HCT116 (cell line): ENCODE data around the gene PDIA2. TPM values are rescaled to one million over a fixed set of nuclear protein-coding genes. Genes with fewer than 3 reads are reported as not detected.

Experiments used
- ATAC-seq: fragments of 200-7000 bp; cut with Tn5 transposase; 2 replicates; pipeline ENCODE4 v1.9.1; 2020; ENCODE audit warnings: mild to moderate bottlenecking, moderate library complexity
- BruUV-seq: library from RNA; stranded (reverse); fragments of 400-500 nt; replicated peaks from 2 replicates; lab custom pipeline; 2021; lab: Mats Ljungman, UMichigan
- CTCF ChIA-PET: fragments of 300-600 bp; sonication (Branson Sonifier 250); formaldehyde crosslinking; loops from one replicate; lab custom pipeline; 2021; ENCODE audit warnings: antibody characterized with exemption; lab: Charles Lee
- POLR2A ChIA-PET: fragments of 300-600, 350-600 bp; sonication (Branson Sonifier 250); formaldehyde crosslinking; loops from one replicate; lab custom pipeline; 2021; ENCODE audit warnings: antibody characterized with exemption; lab: Charles Lee
- RAD21 ChIA-PET, 2 experiments: fragments of 300-600 bp; sonication (Branson Sonifier 250); formaldehyde crosslinking; loops; one replicate each; lab custom pipeline; 2023; ENCODE audit warnings: low total read pairs in 2 of 2; ENCODE audit not compliant: uncharacterized antibody in 2 of 2, unreplicated experiment in 2 of 2, low non-redundant PET in 1 of 2; lab: Charles Lee
- DNase-seq: peaks from one replicate; pipeline ENCODE4 v3.0.0-alpha.2; 2010; ENCODE audit warnings: low read depth, low spot score
- H2AFZ ChIP-seq: fragments of 200-600 bp; shearing (Covaris generic), sonication (generic); 2 replicates; pipeline ENCODE4 v1.6.1; 2017; ENCODE audit warnings: low read depth, mixed run types, mixed read lengths, antibody characterized with exemption, low read length; ENCODE audit not compliant: poor library complexity, severe bottlenecking
- H3K27ac ChIP-seq: 2 replicates; pipeline ENCODE4 v1.5.1; 2012; ENCODE audit warnings: low read depth, low read length
- H3K27me3 ChIP-seq: fragments of 200-600 bp; sonication (generic); 2 replicates; pipeline ENCODE4 v1.6.1; 2016; ENCODE audit warnings: mixed run types, low read length, mixed read lengths; ENCODE audit not compliant: insufficient read depth
- H3K36me3 ChIP-seq, 2 experiments: fragments of 200-500 bp in 1 of 2; fragments of 200-600 bp in 1 of 2; sonication (Bioruptor generic) in 1 of 2; sonication (generic) in 1 of 2; 2 replicates each; pipeline versions ENCODE4 v1.5.1 to v1.6.1; 2014 to 2016; ENCODE audit warnings: low read length in 2 of 2, inconsistent platforms in 1 of 2, mixed read lengths in 1 of 2, mixed run types in 1 of 2; ENCODE audit not compliant: insufficient read depth in 2 of 2, control insufficient read depth in 1 of 2
- H3K4me1 ChIP-seq, 2 experiments: fragments of 200-600 bp in 1 of 2; sonication (generic) in 1 of 2; 2 replicates each; pipeline versions ENCODE4 v1.5.1 to v1.6.1; 2012 to 2017; ENCODE audit warnings: low read length in 2 of 2, inconsistent platforms in 1 of 2, mild to moderate bottlenecking in 1 of 2, mixed read lengths in 1 of 2, mixed run types in 1 of 2, moderate library complexity in 1 of 2; ENCODE audit not compliant: insufficient read depth in 2 of 2, control insufficient read depth in 1 of 2
- H3K4me2 ChIP-seq: fragments of 200-600 bp; sonication (generic); 2 replicates; pipeline ENCODE4 v1.6.1; 2017; ENCODE audit warnings: mixed run types, low read length, mixed read lengths
- H3K4me3 ChIP-seq, 2 experiments: fragments of 200-600 bp in 1 of 2; sonication (generic) in 1 of 2; replicated peaks in 1 of 2; 2 replicates each; pipeline ENCODE4 v1.5.1; 2011 to 2016; ENCODE audit warnings: low read length in 2 of 2, control low read depth in 1 of 2, low read depth in 1 of 2, mild to moderate bottlenecking in 1 of 2, mixed read lengths in 1 of 2, mixed run types in 1 of 2
- H3K79me2 ChIP-seq: fragments of 200-600 bp; sonication (generic); 2 replicates; pipeline ENCODE4 v1.6.1; 2017; ENCODE audit warnings: mild to moderate bottlenecking, mixed run types, low read length, moderate library complexity, mixed read lengths; ENCODE audit not compliant: insufficient read depth
- H3K9ac ChIP-seq: fragments of 200-600 bp; sonication (generic); 2 replicates; pipeline ENCODE4 v1.6.1; 2016; ENCODE audit warnings: low read length, mixed read lengths
- H3K9me2 ChIP-seq: fragments of 200-600 bp; sonication (generic), shearing (Covaris generic); 2 replicates; pipeline ENCODE4 v1.6.1; 2017; ENCODE audit warnings: mixed run types, mild to moderate bottlenecking, moderate library complexity; ENCODE audit not compliant: insufficient read depth
- H3K9me3 ChIP-seq, 2 experiments: fragments of 200-500 bp in 1 of 2; fragments of 200-600 bp in 1 of 2; sonication (Bioruptor generic) in 1 of 2; sonication (generic) in 1 of 2; 2 replicates each; pipeline ENCODE4 v1.6.1; 2014 to 2017; ENCODE audit warnings: low read length in 2 of 2, mixed read lengths in 2 of 2, inconsistent platforms in 1 of 2, low read depth in 1 of 2, mild to moderate bottlenecking in 1 of 2, mixed run types in 1 of 2, moderate library complexity in 1 of 2; ENCODE audit not compliant: control insufficient read depth in 1 of 2, insufficient read depth in 1 of 2
- H4K20me1 ChIP-seq: fragments of 200-600 bp; sonication (generic), shearing (Covaris generic); 2 replicates; pipeline ENCODE4 v1.6.1; 2017; ENCODE audit warnings: mixed run types, mild to moderate bottlenecking, moderate library complexity; ENCODE audit not compliant: insufficient read depth
- CEBPB ChIP-seq: IDR thresholded peaks from 2 replicates; pipeline ENCODE4 v1.6.1; 2012; ENCODE audit warnings: low read depth
- CTCF ChIP-seq, 3 experiments: fragments of 200-600 bp in 1 of 3; sonication (generic) in 1 of 3; IDR thresholded peaks in 2 of 3; conservative IDR thresholded peaks in 1 of 3; 2 replicates each; pipeline ENCODE4 v1.5.1; 2012 to 2017; ENCODE audit warnings: low read depth in 2 of 3, low read length in 2 of 3, antibody characterized with exemption in 1 of 3, borderline replicate concordance in 1 of 3, control low read depth in 1 of 3, mild to moderate bottlenecking in 1 of 3, mixed read lengths in 1 of 3, mixed run types in 1 of 3, moderate library complexity in 1 of 3; ENCODE audit not compliant: insufficient read depth in 1 of 3
- EGR1 ChIP-seq: IDR thresholded peaks from 2 replicates; pipeline ENCODE4 v1.6.1; 2012; ENCODE audit warnings: low read depth
- ELF1 ChIP-seq: IDR thresholded peaks from 2 replicates; pipeline ENCODE4 v1.6.1; 2012; ENCODE audit warnings: low read depth, borderline replicate concordance
- EZH2 ChIP-seq: fragments of 200-600 bp; sonication (generic); IDR thresholded peaks from 2 replicates; pipeline ENCODE4 v1.6.1; 2017; ENCODE audit warnings: antibody characterized with exemption, mixed run types
- EZH2phosphoT487 ChIP-seq: fragments of 200-600 bp; IDR thresholded peaks from 2 replicates; pipeline ENCODE4 v1.6.1; 2018; ENCODE audit warnings: antibody characterized with exemption, borderline replicate concordance
- FOSL1 ChIP-seq: IDR thresholded peaks from 2 replicates; pipeline ENCODE4 v1.6.1; 2012; ENCODE audit warnings: low read depth
- MAX ChIP-seq: IDR thresholded peaks from 2 replicates; pipeline ENCODE4 v1.6.1; 2012
- POLR2A ChIP-seq: IDR thresholded peaks from 2 replicates; pipeline ENCODE4 v1.7.0; 2011; ENCODE audit warnings: borderline replicate concordance; ENCODE audit not compliant: insufficient read depth, insufficient read length; ENCODE audit errors: extremely low read depth
- RAD21 ChIP-seq: IDR thresholded peaks from 2 replicates; pipeline ENCODE4 v1.6.1; 2012; ENCODE audit warnings: low read depth, mild to moderate bottlenecking
- REST ChIP-seq: IDR thresholded peaks from 2 replicates; pipeline ENCODE4 v1.6.1; 2012; ENCODE audit warnings: low read depth
- SP1 ChIP-seq: IDR thresholded peaks from 2 replicates; pipeline ENCODE4 v1.6.1; 2012; ENCODE audit warnings: low read depth
- SRF ChIP-seq: IDR thresholded peaks from 2 replicates; pipeline ENCODE4 v1.6.1; 2012; ENCODE audit warnings: low read depth
- TCF7L2 ChIP-seq: IDR thresholded peaks from 2 replicates; pipeline ENCODE4 v1.7.0; 2011; ENCODE audit warnings: borderline replicate concordance, inconsistent platforms; ENCODE audit not compliant: insufficient read depth, insufficient read length; ENCODE audit errors: extremely low read depth
- YY1 ChIP-seq: IDR thresholded peaks from 2 replicates; pipeline ENCODE4 v1.6.1; 2011; ENCODE audit warnings: low read length, low read depth, moderate library complexity, mild to moderate bottlenecking; ENCODE audit not compliant: insufficient replicate concordance; ENCODE audit errors: extremely low read depth
- ZNF274 ChIP-seq: fragments of 200-500 bp; sonication (Bioruptor generic); IDR thresholded peaks from 2 replicates; pipeline ENCODE4 v1.6.1; 2014; ENCODE audit warnings: mild to moderate bottlenecking, low read depth, low read length, inconsistent platforms
- intact Hi-C: fragments of 100-400 bp; cut with micrococcal nuclease; formaldehyde crosslinking; loops from 2 replicates; pipeline ENCODE4 v1.10.0; 2022
- total RNA-seq: library from RNA; stranded (reverse); gene quantifications from one replicate; pipeline ENCODE4 v1.2.1, GENCODE V29; 2021; ENCODE audit not compliant: unreplicated experiment

PDIA2 gene
- total RNA-seq, 1 experiment from 2014 or later: 0.93 TPM

GRCh38 chr16:240559-240958 lies 42.4 kb upstream of the PDIA2 start:
- no peak overlapping the region for H3K27ac ChIP-seq
- H2AFZ ChIP-seq: no peak overlapping the region
- intact Hi-C loops: no loop called here
- no peak overlapping the region for H3K9ac ChIP-seq
- no peaks in the 10 kb centered on the region for H3K27me3 ChIP-seq
- CTCF ChIA-PET: no interaction called here
- RAD21 ChIA-PET: no interaction called here
- no peak overlapping the region for H3K4me2 ChIP-seq
- no TSS peak for BruUV-seq
- H4K20me1 ChIP-seq: no peaks in the 10 kb centered on the region
- TF ChIP-seq EZH2phosphoT487: no peak
- TF ChIP-seq CEBPB: no peak
- TF ChIP-seq MAX: no peak
- no peak for TF ChIP-seq SP1
- no peak for DNase-seq
- POLR2A ChIA-PET: no interaction called here
- no peak for ATAC-seq
- H3K4me3 ChIP-seq: no peak overlapping the region
- H3K36me3 ChIP-seq: no peaks in the 10 kb centered on the region
- no peaks in the 10 kb centered on the region for H3K9me3 ChIP-seq
- H3K4me1 ChIP-seq: peaks cover 0 to 2% of the 10 kb centered on the region in 2 experiments; a peak in 2 of 4 replicates
- H3K79me2 ChIP-seq: no peaks in the 10 kb centered on the region
- no peaks in the 10 kb centered on the region for H3K9me2 ChIP-seq

- BruUV-seq: no TSS peak
- ChIA-PET POLR2A (no interaction called here), CTCF (no interaction called here), RAD21 (no interaction called here)
- H3K27ac ChIP-seq: no peak overlapping the region
- intact Hi-C loops: no loop called here
- no peak overlapping the region for H2AFZ ChIP-seq
- no peak for ATAC-seq
- no peaks in the 10 kb centered on the region for H3K36me3 ChIP-seq
- no peaks in the 10 kb centered on the region for H3K9me2 ChIP-seq
- no peaks in the 10 kb centered on the region for H3K27me3 ChIP-seq
- no peaks in the 10 kb centered on the region for H3K4me1 ChIP-seq
- no peak overlapping the region for H3K4me3 ChIP-seq
- no peaks in the 10 kb centered on the region for H3K79me2 ChIP-seq
- no peaks in the 10 kb centered on the region for H4K20me1 ChIP-seq
- DNase-seq: no peak
- H3K9ac ChIP-seq: no peak overlapping the region
- TF ChIP-seq EZH2 (no peak), EGR1 (no peak), SP1 (no peak), TCF7L2 (no peak), POLR2A (no peak), ZNF274 (no peak), YY1 (no peak), SRF (no peak), MAX (no peak), ELF1 (no peak), REST (no peak), FOSL1 (no peak), CTCF (IDR thresholded peaks at IDR 0.05 in 2 of 3, conservative IDR thresholded peaks at IDR 0.05 in 1 of 3; ENCODE audit: borderline replicate concordance in 1 of 3, insufficient read depth in 1 of 3, low read depth in 2 of 3, low read length in 2 of 3) (no peak), RAD21 (no peak)
- no peak overlapping the region for H3K4me2 ChIP-seq
- no peaks in the 10 kb centered on the region for H3K9me3 ChIP-seq
These were observed 40.7 kb upstream of the PDIA2 start for GRCh38 chr16:242281-242680.
